ENCODE measurements around the gene SHISA9.

DNA sequence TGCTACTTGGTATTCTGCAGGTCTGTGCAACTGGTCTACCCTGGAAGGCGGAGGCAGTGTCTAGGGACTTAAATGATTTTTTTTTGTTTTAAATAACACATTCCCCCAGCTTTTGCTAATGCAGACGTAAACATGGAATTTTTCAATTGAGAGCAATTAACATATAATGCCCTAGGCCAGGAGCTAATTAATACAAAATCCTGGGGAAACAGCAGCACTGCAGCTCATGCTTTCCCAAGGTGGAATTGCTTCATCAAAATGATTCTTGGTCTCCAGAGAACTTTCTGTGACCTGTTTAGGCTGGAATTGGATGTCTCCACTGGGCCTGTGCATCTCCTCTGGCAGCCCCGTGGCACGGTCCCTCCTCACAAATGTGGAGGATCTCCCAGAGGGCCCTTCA is 50.6 kb downstream of the SHISA9 start:
- TF ChIP-seq, protein P1, sequence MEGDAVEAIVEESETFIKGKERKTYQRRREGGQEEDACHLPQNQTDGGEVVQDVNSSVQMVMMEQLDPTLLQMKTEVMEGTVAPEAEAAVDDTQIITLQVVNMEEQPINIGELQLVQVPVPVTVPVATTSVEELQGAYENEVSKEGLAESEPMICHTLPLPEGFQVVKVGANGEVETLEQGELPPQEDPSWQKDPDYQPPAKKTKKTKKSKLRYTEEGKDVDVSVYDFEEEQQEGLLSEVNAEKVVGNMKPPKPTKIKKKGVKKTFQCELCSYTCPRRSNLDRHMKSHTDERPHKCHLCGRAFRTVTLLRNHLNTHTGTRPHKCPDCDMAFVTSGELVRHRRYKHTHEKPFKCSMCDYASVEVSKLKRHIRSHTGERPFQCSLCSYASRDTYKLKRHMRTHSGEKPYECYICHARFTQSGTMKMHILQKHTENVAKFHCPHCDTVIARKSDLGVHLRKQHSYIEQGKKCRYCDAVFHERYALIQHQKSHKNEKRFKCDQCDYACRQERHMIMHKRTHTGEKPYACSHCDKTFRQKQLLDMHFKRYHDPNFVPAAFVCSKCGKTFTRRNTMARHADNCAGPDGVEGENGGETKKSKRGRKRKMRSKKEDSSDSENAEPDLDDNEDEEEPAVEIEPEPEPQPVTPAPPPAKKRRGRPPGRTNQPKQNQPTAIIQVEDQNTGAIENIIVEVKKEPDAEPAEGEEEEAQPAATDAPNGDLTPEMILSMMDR (IDR thresholded peaks at IDR 0.05; ENCODE audit: poor library complexity): no peak
- no peak for TF ChIP-seq EZH2 (IDR thresholded peaks at IDR 0.05; ENCODE audit: borderline replicate concordance)

Measured in hepatocyte (in vitro differentiated cells).